ENCODE measurements around the gene UBE3C.

The UBE3C gene

GRCh38 chr7:157278791-157279724, 140.3 kb downstream of the UBE3C start:
- no peak for TF ChIP-seq FOXP2 (optimal IDR thresholded peaks at IDR 0.05; ENCODE audit: borderline replicate concordance, extremely low read depth, extremely low read length, insufficient read depth)
- no peak for TF ChIP-seq POLR2AphosphoS5 (IDR thresholded peaks at IDR 0.05; ENCODE audit: low read depth, low read length)
- TF ChIP-seq TAF1 (IDR thresholded peaks at IDR 0.05; ENCODE audit: borderline replicate concordance, insufficient read depth, low read length): no peak
- TF ChIP-seq SIN3A (IDR thresholded peaks at IDR 0.05; ENCODE audit: borderline replicate concordance, insufficient read depth, low read length): no peak
- TF ChIP-seq REST (IDR thresholded peaks at IDR 0.05; ENCODE audit: insufficient read depth in 1 of 2, low read depth in 2 of 2, low read length in 2 of 2): no peak

- TF ChIP-seq SIN3A (IDR thresholded peaks at IDR 0.05; ENCODE audit: borderline replicate concordance, insufficient read depth, low read length) (no peak), TAF1 (IDR thresholded peaks at IDR 0.05; ENCODE audit: borderline replicate concordance, insufficient read depth, low read length) (no peak), POLR2AphosphoS5 (IDR thresholded peaks at IDR 0.05; ENCODE audit: low read depth, low read length) (no peak), FOXP2 (optimal IDR thresholded peaks at IDR 0.05; ENCODE audit: borderline replicate concordance, extremely low read depth, extremely low read length, insufficient read depth) (no peak), REST (IDR thresholded peaks at IDR 0.05; ENCODE audit: insufficient read depth in 1 of 2, low read depth in 2 of 2, low read length in 2 of 2) (no peak)
Observed at GRCh38 chr7:157279741-157280215, 141.1 kb downstream of the UBE3C start.

- TF ChIP-seq POLR2AphosphoS5 (IDR thresholded peaks at IDR 0.05; ENCODE audit: low read depth, low read length) (no peak), FOXP2 (optimal IDR thresholded peaks at IDR 0.05; ENCODE audit: borderline replicate concordance, extremely low read depth, extremely low read length, insufficient read depth) (no peak), SIN3A (IDR thresholded peaks at IDR 0.05; ENCODE audit: borderline replicate concordance, insufficient read depth, low read length) (no peak), TAF1 (IDR thresholded peaks at IDR 0.05; ENCODE audit: borderline replicate concordance, insufficient read depth, low read length) (no peak), REST (IDR thresholded peaks at IDR 0.05; ENCODE audit: insufficient read depth in 1 of 2, low read depth in 2 of 2, low read length in 2 of 2) (no peak)
Observed at GRCh38 chr7:157280216-157280841, 141.6 kb downstream of the UBE3C start.

- TF ChIP-seq TAF1 (IDR thresholded peaks at IDR 0.05; ENCODE audit: borderline replicate concordance, insufficient read depth, low read length): no peak
- TF ChIP-seq FOXP2 (optimal IDR thresholded peaks at IDR 0.05; ENCODE audit: borderline replicate concordance, extremely low read depth, extremely low read length, insufficient read depth): no peak
- no peak for TF ChIP-seq POLR2AphosphoS5 (IDR thresholded peaks at IDR 0.05; ENCODE audit: low read depth, low read length)
- no peak for TF ChIP-seq SIN3A (IDR thresholded peaks at IDR 0.05; ENCODE audit: borderline replicate concordance, insufficient read depth, low read length)
- no peak for TF ChIP-seq REST (IDR thresholded peaks at IDR 0.05; ENCODE audit: insufficient read depth in 1 of 2, low read depth in 2 of 2, low read length in 2 of 2)
Observed at GRCh38 chr7:157281221-157281998, 142.7 kb downstream of the UBE3C start.
